Skeletal muscle satellite cell (primary cell): ENCODE measurements around the gene SSBP3.

ENCODE experiments used
- H3K27me3 ChIP-seq: 2 replicates; pipeline ENCODE4 v1.7.0; 2013; ENCODE audit warnings: low read length; ENCODE audit not compliant: control insufficient read depth, insufficient read depth
- H3K36me3 ChIP-seq: 2 replicates; pipeline ENCODE4 v1.7.0; 2013; ENCODE audit warnings: mild to moderate bottlenecking, control low read depth, low read length; ENCODE audit not compliant: insufficient read depth
- H3K4me1 ChIP-seq: 2 replicates; pipeline ENCODE4 v1.7.0; 2013; ENCODE audit warnings: low read length; ENCODE audit not compliant: control insufficient read depth, insufficient read depth
- H3K4me2 ChIP-seq: 2 replicates; pipeline ENCODE4 v1.7.0; 2013; ENCODE audit warnings: mild to moderate bottlenecking, low read length
- H3K4me3 ChIP-seq: 2 replicates; pipeline ENCODE4 v1.7.0; 2013; ENCODE audit warnings: low read length
- H3K9ac ChIP-seq: 2 replicates; pipeline ENCODE4 v1.7.0; 2013; ENCODE audit warnings: mild to moderate bottlenecking, low read depth, low read length, moderate library complexity
- H3K9me3 ChIP-seq: replicated peaks from 2 replicates; pipeline ENCODE4 v1.7.0; 2013; ENCODE audit warnings: mild to moderate bottlenecking, control low read depth, low read length

The SSBP3 gene

DNA sequence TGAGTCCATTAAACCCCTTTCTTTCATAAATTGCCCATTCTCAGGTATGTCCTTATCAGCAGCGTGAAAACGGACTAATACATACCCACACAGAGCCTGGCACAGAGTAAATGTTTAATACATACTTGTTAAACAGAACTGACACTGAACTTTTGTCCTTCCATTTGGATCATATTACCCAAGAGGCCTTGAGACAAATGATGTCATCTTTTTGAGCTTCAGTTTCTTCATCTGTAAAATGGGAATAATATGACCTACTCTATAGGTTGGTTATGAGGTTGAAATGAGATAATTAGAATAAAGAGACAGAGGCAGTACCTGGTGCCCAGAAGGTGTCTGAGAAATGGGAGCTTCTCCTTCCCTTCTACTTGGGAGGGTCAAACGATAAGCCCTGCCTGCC, 220.1 kb downstream of the SSBP3 start:
- Histone ChIP-seq H3K9me3 (no peaks in the 10 kb centered on the region), H3K9ac (no peak overlapping the region), H3K4me2 (no peak overlapping the region), H3K4me1 (no peaks in the 10 kb centered on the region), H3K4me3 (no peak overlapping the region), H3K27me3 (no peaks in the 10 kb centered on the region), H3K36me3 (no peaks in the 10 kb centered on the region)

DNA sequence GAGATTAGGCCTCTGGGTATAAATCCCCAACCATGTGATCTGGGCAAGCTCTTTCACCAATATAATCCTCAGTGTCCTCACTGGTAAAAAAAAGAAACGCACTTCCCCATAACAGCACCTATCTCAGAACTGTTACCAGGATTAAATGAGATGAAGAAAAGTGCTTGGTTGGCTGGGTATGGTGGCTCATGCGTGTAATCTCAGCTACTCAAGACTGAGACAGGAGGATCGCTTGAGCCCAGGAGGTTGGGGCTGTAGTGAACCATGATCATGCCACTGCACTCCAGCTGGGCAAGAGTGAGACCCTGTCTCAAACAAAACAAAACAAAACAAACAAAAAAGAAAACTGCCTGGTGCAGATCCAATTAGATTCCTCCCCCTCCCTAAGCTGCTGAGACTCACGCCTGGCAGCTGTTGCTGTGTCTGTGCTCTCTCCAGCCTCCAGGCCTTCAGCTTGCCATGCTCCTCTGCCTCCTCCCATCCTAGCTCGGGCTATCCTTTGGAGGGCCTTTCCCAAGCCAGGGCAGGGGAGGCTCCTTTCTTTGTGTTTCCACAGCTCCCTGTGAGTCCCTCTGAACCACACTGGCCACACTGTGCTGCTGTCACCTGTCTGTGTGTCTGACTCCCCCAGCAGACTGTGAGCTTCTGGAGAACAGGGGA, 225.4 kb downstream of the SSBP3 start:
- Histone ChIP-seq H3K4me2 (no peak overlapping the region), H3K4me3 (no peak overlapping the region), H3K9me3 (no peaks in the 10 kb centered on the region), H3K9ac (no peak overlapping the region), H3K36me3 (no peaks in the 10 kb centered on the region), H3K4me1 (no peaks in the 10 kb centered on the region), H3K27me3 (no peaks in the 10 kb centered on the region)

DNA sequence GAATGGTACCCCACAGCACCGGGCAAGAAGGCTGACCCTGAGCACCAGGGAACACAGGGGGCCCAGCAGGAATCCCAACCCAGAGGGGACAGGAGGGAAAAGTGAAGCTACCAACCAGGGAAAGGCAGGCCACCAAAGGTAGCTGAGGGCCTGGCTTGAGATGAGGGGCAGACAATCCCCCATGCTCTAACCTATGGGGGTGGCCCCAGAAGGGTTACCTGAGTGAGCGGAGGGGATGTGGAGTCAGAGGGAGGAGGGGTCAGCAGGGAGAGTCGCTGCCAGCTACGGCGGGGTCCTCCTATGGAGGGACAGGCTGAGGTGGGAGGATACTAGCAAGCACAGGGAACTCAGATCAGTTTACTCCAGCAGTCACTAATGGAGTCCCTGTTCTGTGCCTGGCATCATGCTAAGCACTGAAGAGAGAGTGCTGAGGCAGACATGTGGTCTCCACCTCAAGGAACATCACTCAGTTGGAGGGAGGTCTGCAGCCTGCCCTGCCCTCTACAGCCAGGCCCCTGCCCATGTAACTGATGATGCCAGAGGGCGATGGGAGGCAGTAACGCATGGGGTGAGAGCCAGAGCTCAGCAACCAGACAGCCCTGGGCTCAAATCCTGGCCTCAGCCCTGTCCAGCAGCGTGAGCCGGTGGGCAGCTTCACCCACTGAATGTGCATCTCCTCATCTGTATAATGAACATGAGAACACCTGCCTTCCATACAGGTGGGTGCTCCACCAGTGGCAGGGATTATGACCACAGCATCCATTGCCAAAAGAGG, 227.7 kb downstream of the SSBP3 start:
- Histone ChIP-seq H3K4me1 (no peaks in the 10 kb centered on the region), H3K9me3 (no peaks in the 10 kb centered on the region), H3K4me2 (no peak overlapping the region), H3K27me3 (no peaks in the 10 kb centered on the region), H3K9ac (no peak overlapping the region), H3K4me3 (no peak overlapping the region), H3K36me3 (no peaks in the 10 kb centered on the region)

DNA sequence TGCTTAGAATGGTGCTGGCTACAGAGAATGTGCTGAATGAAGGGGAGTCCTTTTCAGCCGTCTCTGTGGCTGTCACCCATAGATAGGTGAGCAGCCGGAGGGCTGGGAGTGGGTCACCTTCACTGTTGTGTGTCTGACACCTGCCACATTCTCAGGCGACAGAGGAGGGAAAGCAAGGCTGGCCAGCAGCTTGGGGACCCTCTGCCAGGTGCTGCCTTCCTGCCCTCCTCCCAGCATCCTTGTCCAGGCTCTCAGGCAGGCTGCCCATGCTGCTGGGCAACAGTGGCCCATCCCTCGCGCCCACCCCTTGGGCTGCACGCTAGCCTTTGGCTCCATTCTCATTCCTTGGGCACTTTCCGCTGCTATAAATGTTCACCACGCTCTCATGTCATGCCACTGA, 228.5 kb downstream of the SSBP3 start:
- H3K4me2 ChIP-seq = no peak overlapping the region
- H3K27me3 ChIP-seq = no peaks in the 10 kb centered on the region
- H3K36me3 ChIP-seq = no peaks in the 10 kb centered on the region
- H3K4me1 ChIP-seq = no peaks in the 10 kb centered on the region
- no peaks in the 10 kb centered on the region for H3K9me3 ChIP-seq
- H3K9ac ChIP-seq = no peak overlapping the region
- H3K4me3 ChIP-seq = no peak overlapping the region

DNA sequence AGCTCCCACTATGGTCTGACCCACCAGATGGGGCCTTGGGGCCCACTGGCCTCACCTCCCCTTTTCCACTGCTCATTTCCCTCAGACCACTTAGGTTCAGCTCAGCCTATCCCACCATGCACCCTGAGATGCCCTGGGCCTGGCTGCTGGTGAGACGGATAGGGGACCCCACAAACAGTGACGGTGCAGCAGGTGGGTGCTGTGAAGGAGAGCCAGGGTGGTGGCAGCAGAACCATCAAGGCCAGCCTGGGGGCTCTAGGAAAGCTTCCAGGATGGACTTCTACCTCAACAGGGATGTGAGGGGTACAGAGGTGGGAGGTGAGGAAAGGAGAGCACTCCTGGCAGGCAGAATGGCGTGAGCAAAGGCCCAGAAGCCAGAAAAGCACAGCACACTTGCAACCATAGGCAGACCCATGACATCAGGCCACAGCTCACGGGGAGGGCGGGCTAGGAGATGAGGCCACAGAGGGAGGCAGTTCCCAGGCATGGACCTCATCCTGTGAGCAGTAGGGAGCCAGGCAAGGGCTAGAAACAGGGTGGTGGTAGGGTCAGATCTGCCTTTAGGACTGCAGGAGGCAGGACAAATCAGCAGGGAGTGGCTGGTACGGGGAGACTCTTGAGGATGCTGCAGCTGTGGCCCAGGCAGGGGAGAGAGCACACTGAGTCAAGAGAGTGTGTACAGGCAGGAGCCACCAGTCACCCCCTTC, 229.4 kb downstream of the SSBP3 start:
- H3K36me3 ChIP-seq = no peaks in the 10 kb centered on the region
- no peak overlapping the region for H3K9ac ChIP-seq
- H3K4me1 ChIP-seq = no peaks in the 10 kb centered on the region
- H3K4me2 ChIP-seq = no peak overlapping the region
- H3K4me3 ChIP-seq = no peak overlapping the region
- H3K9me3 ChIP-seq = no peaks in the 10 kb centered on the region
- H3K27me3 ChIP-seq = no peaks in the 10 kb centered on the region
